ENCODE results near the gene PARP12. TPM values are rescaled to one million over a fixed set of nuclear protein-coding genes. Genes with fewer than 3 reads are reported as not detected.
A peak's percentile ranks its signal among the peaks of the same experiment; 100 is the strongest.

The PARP12 gene
- total and polyA plus RNA-seq, 9 of the 15 experiments (the other 6 are each of a cell fraction or from before 2014, with no cell fraction given): 4.6 to 40.4 (median 23.5) TPM

GRCh38 chr7:140062528-140063299 lies at the start of gene PARP12 (continued):
- TF ChIP-seq RAD51 (IDR thresholded peaks at IDR 0.05; ENCODE audit: borderline replicate concordance, low read depth) (no peak), HINFP (tag; conservative IDR thresholded peaks at IDR 0.05; ENCODE audit: low read depth) (no peak), ZNF311 (CRISPR knock-in tag; IDR thresholded peaks at IDR 0.05) (no peak), PKNOX1 (IDR thresholded peaks at IDR 0.05) (no peak), SAFB2 (IDR thresholded peaks at IDR 0.05; ENCODE audit: borderline replicate concordance, low read depth, low read length, severe bottlenecking) (no peak), SAP30 (IDR thresholded peaks at IDR 0.05; ENCODE audit: borderline replicate concordance, insufficient read depth, low read depth, low read length, poor library complexity, severe bottlenecking) (peak; percentile 97), HMGXB4 (CRISPR knock-in tag; IDR thresholded peaks at IDR 0.05) (peak; percentile 85; the same call in 1 of the 2 replicates), ZBTB2 (IDR thresholded peaks at IDR 0.05) (no peak), ZNF436 (CRISPR knock-in tag; IDR thresholded peaks at IDR 0.05) (no peak), TAL1 (IDR thresholded peaks at IDR 0.05) (no peak), BHLHE40 (IDR thresholded peaks at IDR 0.05; ENCODE audit: low read length) (peak; percentile 62), MED1 (CRISPR knock-in tag; IDR thresholded peaks at IDR 0.05; ENCODE audit: borderline replicate concordance) (no peak), MCM5 (IDR thresholded peaks at IDR 0.05; ENCODE audit: low read depth) (no peak), XRCC5 (IDR thresholded peaks at IDR 0.05; ENCODE audit: low read depth, low read length) (peak; percentile 76), CTBP1 (IDR thresholded peaks at IDR 0.05; ENCODE audit: borderline replicate concordance) (peak; percentile 100), ZNF384 (IDR thresholded peaks at IDR 0.05; ENCODE audit: low read depth, low read length) (no peak), SETDB1 (IDR thresholded peaks at IDR 0.05; ENCODE audit: low read length) (peak; percentile 18), TARDBP (IDR thresholded peaks at IDR 0.05) (no peak), HDAC3 (IDR thresholded peaks at IDR 0.05; ENCODE audit: borderline replicate concordance, partially characterized antibody) (no peak), MEF2D (tag; conservative IDR thresholded peaks at IDR 0.05; ENCODE audit: low read depth) (no peak), BCL6 (CRISPR knock-in tag; IDR thresholded peaks at IDR 0.05) (no peak), PCBP1 (IDR thresholded peaks at IDR 0.05; ENCODE audit: low read depth, low read length, poor library complexity, severe bottlenecking) (no peak), ADNP (tag; IDR thresholded peaks at IDR 0.05) (no peak), SMAD2 (IDR thresholded peaks at IDR 0.05; ENCODE audit: low read depth, low read length) (no peak)

Data from K562 (cell line).